Panc1 (cell line): ENCODE results near the gene PDLIM7. TPM values are rescaled to one million over a fixed set of nuclear protein-coding genes. Genes with fewer than 3 reads are reported as not detected.
A peak's percentile ranks its signal among the peaks of the same experiment; 100 is the strongest.

Experiments used
- ATAC-seq: fragments of 200-7000 bp; cut with Tn5 transposase; 2 replicates; pipeline ENCODE4 v1.9.1; 2020; ENCODE audit warnings: mild to moderate bottlenecking, moderate library complexity
- BruUV-seq: library from RNA; stranded (reverse); fragments of 400-500 nt; replicated peaks from 2 replicates; lab custom pipeline; 2021; lab: Mats Ljungman, UMichigan
- CTCF ChIA-PET: fragments of 300-600 bp; sonication (Branson Sonifier 250); formaldehyde crosslinking; loops from one replicate; lab custom pipeline; 2022; ENCODE audit warnings: antibody characterized with exemption; lab: Charles Lee
- POLR2A ChIA-PET: fragments of 300-600 bp; sonication (Branson Sonifier 250); formaldehyde crosslinking; loops from one replicate; lab custom pipeline; 2022; ENCODE audit warnings: antibody characterized with exemption; lab: Charles Lee
- DNase-seq: peaks from one replicate; pipeline ENCODE4 v3.0.0-alpha.2; 2010; ENCODE audit warnings: low read depth, low spot score
- H3K27ac ChIP-seq: 2 replicates; pipeline ENCODE4 v1.5.1; 2011; ENCODE audit warnings: mild to moderate bottlenecking, low read length, inconsistent platforms
- H3K27me3 ChIP-seq: fragments of 200-500 bp; sonication (Bioruptor generic); 2 replicates; pipeline ENCODE4 v1.6.0; 2014; ENCODE audit warnings: low read length, inconsistent platforms; ENCODE audit not compliant: control insufficient read depth, insufficient read depth
- H3K36me3 ChIP-seq: fragments of 200-500 bp; sonication (Bioruptor generic); 2 replicates; pipeline ENCODE4 v1.5.1; 2014; ENCODE audit warnings: inconsistent platforms, mild to moderate bottlenecking, low read length, moderate library complexity; ENCODE audit not compliant: control insufficient read depth, insufficient read depth
- H3K4me1 ChIP-seq: 2 replicates; pipeline ENCODE4 v1.5.1; 2011; ENCODE audit warnings: inconsistent platforms, mild to moderate bottlenecking, low read length, moderate library complexity; ENCODE audit not compliant: control insufficient read depth, insufficient read depth
- H3K4me3 ChIP-seq, 2 experiments: 2 replicates each; pipeline ENCODE4 v1.5.1; 2011 to 2012; ENCODE audit warnings: low read depth in 2 of 2, low read length in 2 of 2, mild to moderate bottlenecking in 2 of 2, inconsistent platforms in 1 of 2, moderate library complexity in 1 of 2
- H3K9me3 ChIP-seq: fragments of 200-500 bp; sonication (Bioruptor generic); 2 replicates; pipeline ENCODE4 v1.5.1; 2014; ENCODE audit warnings: low read depth, mild to moderate bottlenecking, inconsistent platforms, low read length, moderate library complexity; ENCODE audit not compliant: control insufficient read depth, insufficient read depth
- CTCF ChIP-seq: fragments of 450-650 bp; IDR thresholded peaks from 2 replicates; pipeline ENCODE4 v1.5.1; 2017; ENCODE audit warnings: mild to moderate bottlenecking
- POLR2AphosphoS5 ChIP-seq: IDR thresholded peaks from 2 replicates; pipeline ENCODE4 v1.6.1; 2012; ENCODE audit warnings: mild to moderate bottlenecking, low read depth, low read length, moderate library complexity
- REST ChIP-seq, 2 experiments: IDR thresholded peaks; 2 replicates each; pipeline ENCODE4 v1.6.1; 2011 to 2012; ENCODE audit warnings: low read depth in 2 of 2, control low read depth in 1 of 2, low read length in 1 of 2, mild to moderate bottlenecking in 1 of 2, moderate library complexity in 1 of 2; ENCODE audit not compliant: insufficient read depth in 1 of 2
- SIN3A ChIP-seq: IDR thresholded peaks from 2 replicates; pipeline ENCODE4 v1.6.1; 2012; ENCODE audit warnings: low read depth, mild to moderate bottlenecking, low read length, moderate library complexity, borderline replicate concordance; ENCODE audit not compliant: insufficient read depth
- TCF7L2 ChIP-seq: IDR thresholded peaks from 2 replicates; pipeline ENCODE4 v1.6.1; 2011; ENCODE audit warnings: mild to moderate bottlenecking, low read depth, low read length, inconsistent platforms
- in situ Hi-C: cut with HindIII; loops from 2 replicates; pipeline ENCODE4 v1.10.0; 2016; ENCODE audit warnings: low sequenced_read_pairs, low pct_unique_long_range_greater_than_20kb
- intact Hi-C: fragments of 100-400 bp; cut with micrococcal nuclease; formaldehyde crosslinking; loops from one replicate; pipeline ENCODE4 v1.10.0; 2022; ENCODE audit not compliant: unreplicated experiment
- total RNA-seq: library from RNA; stranded (reverse); gene quantifications from one replicate; pipeline ENCODE4 v1.2.1, GENCODE V29; 2021; ENCODE audit not compliant: unreplicated experiment

PDLIM7 gene
- total RNA-seq, 1 experiment from 2014 or later = 62.9 TPM

- H3K4me3 ChIP-seq = no peak overlapping the region
- no peaks in the 10 kb centered on the region for H3K9me3 ChIP-seq
- DNase-seq (no peak), ATAC-seq (no peak)
- intact Hi-C loops (no loop called here), in situ Hi-C loops (no loop called here)
- H3K27ac ChIP-seq = peak overlapping the region; percentile 94
- no peak for TF ChIP-seq SIN3A
- no peak for TF ChIP-seq POLR2AphosphoS5
- TF ChIP-seq CTCF = no peak
- TF ChIP-seq TCF7L2 = no peak
- no peak for TF ChIP-seq REST (IDR thresholded peaks at IDR 0.05; ENCODE audit: insufficient read depth in 1 of 2, low read depth in 2 of 2, low read length in 1 of 2)
- ChIA-PET CTCF (no interaction called here), POLR2A (interaction anchor here (0.7 kb wide), 2 partner anchors 47 to 95 kb away, joined by 7 to 17 read pairs; no protein-coding TSS in a partner anchor)
- BruUV-seq = no TSS peak
- H3K27me3 ChIP-seq = no peaks in the 10 kb centered on the region
- peaks cover 56% of the 10 kb centered on the region for H3K4me1 ChIP-seq
- H3K36me3 ChIP-seq = peaks cover 12% of the 10 kb centered on the region
Measured at GRCh38 chr5:177539411-177539810, 42.0 kb upstream of the PDLIM7 start.

- CTCF ChIA-PET = no interaction called here
- ATAC-seq (no peak), DNase-seq (no peak)
- no peak overlapping the region for H3K4me3 ChIP-seq
- H3K27me3 ChIP-seq = no peaks in the 10 kb centered on the region
- H3K4me1 ChIP-seq = peaks cover 52% of the 10 kb centered on the region
- H3K27ac ChIP-seq = peak overlapping the region; percentile 94
- in situ Hi-C loops (no loop called here), intact Hi-C loops (no loop called here)
- POLR2A ChIA-PET = no interaction called here
- no TSS peak for BruUV-seq
- no peak for TF ChIP-seq CTCF
- 0 out of 2 replicates have a peak, but pooled peaks have one; percentile 19 for TF ChIP-seq TCF7L2
- H3K36me3 ChIP-seq = peaks cover 12% of the 10 kb centered on the region
- no peaks in the 10 kb centered on the region for H3K9me3 ChIP-seq
Measured at GRCh38 chr5:177538876-177539275, 41.5 kb upstream of the PDLIM7 start.
